Lower leg skin (tissue), 4 donors: Measurements from ENCODE around the gene AGAP3. TPM values are rescaled to one million over a fixed set of nuclear protein-coding genes. Genes with fewer than 3 reads are reported as not detected.

Experiments
- DNase-seq, 2 donors: peaks; one replicate each; pipeline ENCODE4 v3.0.0-alpha.2; 2019; ENCODE audit warnings: low spot score in 2 of 2
- H3K4me3 ChIP-seq: fragments of 200-600 bp; sonication (generic); 2 replicates; pipeline ENCODE4 v1.5.1; 2017; ENCODE audit warnings: mild to moderate bottlenecking, low read depth; ENCODE audit not compliant: poor library complexity, severe bottlenecking
- POLR2A ChIP-seq, 2 donors: fragments of 450-650 bp; IDR thresholded peaks; one replicate each; pipeline ENCODE4 v1.6.1; 2016 to 2017; ENCODE audit warnings: antibody characterized with exemption in 2 of 2, mild to moderate bottlenecking in 1 of 2, moderate library complexity in 1 of 2
- WGBS, 2 donors: methylation state at CpG; one replicate each; pipeline ENCODE4 v1.1.5; 2018; 5-methylcytosine and 5-hydroxymethylcytosine counted together
- intact Hi-C: fragments of 100-400 bp; cut with DNase I; formaldehyde crosslinking; loops from one replicate; pipeline ENCODE4 v1.15.0; 2023; ENCODE audit warnings: low total_unique reads
- total RNA-seq, 4 donors: library from RNA; depleted of rRNA; stranded (reverse); fragments of >200 nt; gene quantifications; one replicate each; pipeline ENCODE4 v1.1.0, GENCODE V29; 2016
- TF ChIP-seq, protein P1 (sequence below), 3 donors: fragments of 450-650 bp; IDR thresholded peaks; one replicate each; pipeline ENCODE4 v1.5.1; 2016; ENCODE audit warnings: antibody characterized with exemption in 3 of 3, mild to moderate bottlenecking in 3 of 3, moderate library complexity in 2 of 3

Gene AGAP3
- total RNA-seq, 4 donors from 2014 or later, result 81.2 to 132 (median 102) TPM

- intact Hi-C loops, result no loop called here
- TF ChIP-seq, protein P1, sequence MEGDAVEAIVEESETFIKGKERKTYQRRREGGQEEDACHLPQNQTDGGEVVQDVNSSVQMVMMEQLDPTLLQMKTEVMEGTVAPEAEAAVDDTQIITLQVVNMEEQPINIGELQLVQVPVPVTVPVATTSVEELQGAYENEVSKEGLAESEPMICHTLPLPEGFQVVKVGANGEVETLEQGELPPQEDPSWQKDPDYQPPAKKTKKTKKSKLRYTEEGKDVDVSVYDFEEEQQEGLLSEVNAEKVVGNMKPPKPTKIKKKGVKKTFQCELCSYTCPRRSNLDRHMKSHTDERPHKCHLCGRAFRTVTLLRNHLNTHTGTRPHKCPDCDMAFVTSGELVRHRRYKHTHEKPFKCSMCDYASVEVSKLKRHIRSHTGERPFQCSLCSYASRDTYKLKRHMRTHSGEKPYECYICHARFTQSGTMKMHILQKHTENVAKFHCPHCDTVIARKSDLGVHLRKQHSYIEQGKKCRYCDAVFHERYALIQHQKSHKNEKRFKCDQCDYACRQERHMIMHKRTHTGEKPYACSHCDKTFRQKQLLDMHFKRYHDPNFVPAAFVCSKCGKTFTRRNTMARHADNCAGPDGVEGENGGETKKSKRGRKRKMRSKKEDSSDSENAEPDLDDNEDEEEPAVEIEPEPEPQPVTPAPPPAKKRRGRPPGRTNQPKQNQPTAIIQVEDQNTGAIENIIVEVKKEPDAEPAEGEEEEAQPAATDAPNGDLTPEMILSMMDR (IDR thresholded peaks at IDR 0.05), result no peak
- DNase-seq, result peak in 1 of 2 donors; percentile 42
- WGBS, 2 donors, result 75 to 80% methylated on average over 16 of the region's 16 CpGs
- no peak overlapping the region for H3K4me3 ChIP-seq
Observed at GRCh38 chr7:151175047-151175792, 88.9 kb downstream of the AGAP3 start.

DNA sequence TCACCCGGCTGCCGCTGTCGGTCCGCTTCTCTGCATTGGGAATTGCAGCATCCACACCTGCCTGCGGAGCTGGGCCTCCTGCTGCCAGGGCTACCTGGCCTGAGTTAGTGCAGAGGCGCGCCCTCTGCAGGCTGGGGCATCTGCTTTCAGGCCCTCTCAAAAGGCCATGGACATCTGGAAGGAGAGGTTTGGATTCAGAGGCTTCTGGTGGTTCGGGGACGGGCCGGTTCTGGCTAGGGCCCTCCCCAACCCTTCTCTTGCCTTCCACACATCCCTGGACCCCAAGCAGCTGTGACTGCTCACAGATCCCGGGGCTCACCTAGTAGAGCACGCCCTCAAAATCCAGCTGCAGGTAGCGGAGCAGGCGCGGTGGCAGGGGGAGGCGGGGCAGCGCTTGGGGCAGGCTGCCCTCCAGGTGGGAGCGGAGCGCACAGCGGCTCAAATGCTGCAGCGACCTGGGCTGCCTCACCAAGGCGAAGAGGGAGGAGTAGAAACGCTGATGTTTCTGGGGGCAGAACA is 89.6 kb downstream of the AGAP3 start:
- TF ChIP-seq POLR2A (IDR thresholded peaks at IDR 0.05), result no peak
- TF ChIP-seq, protein P1 (IDR thresholded peaks at IDR 0.05), result no peak
- WGBS, 2 donors, result 64 to 80% methylated on average over 23 of the region's 23 CpGs
- no peak overlapping the region for H3K4me3 ChIP-seq
- intact Hi-C loops, result no loop called here
- peak in 1 of 2 donors; percentile 69 for DNase-seq

DNA sequence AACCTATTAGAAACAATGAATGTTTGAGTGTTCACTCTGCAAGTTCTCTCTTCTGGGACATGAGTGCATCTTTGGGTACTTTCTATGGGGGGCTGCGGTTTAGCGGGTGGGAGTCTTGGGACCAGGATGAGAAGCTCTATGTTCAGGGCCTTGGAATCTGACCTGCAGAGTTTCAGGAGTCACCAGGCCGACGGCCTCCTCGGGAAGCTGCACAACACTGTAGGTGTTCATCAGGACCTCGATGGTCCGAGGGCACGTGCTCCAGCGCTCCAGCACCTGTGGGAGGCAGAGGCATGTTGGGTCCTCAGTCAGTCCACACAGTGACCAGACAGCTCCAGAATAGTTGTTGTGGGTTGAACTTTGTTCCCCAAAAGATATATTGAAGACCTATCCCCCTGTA is 90.1 kb downstream of the AGAP3 start:
- TF ChIP-seq, protein P1 (IDR thresholded peaks at IDR 0.05), result no peak
- no peak for TF ChIP-seq POLR2A (IDR thresholded peaks at IDR 0.05)
- intact Hi-C loops, result no loop called here
- 92 to 98% methylated on average over 9 of the region's 9 CpGs for WGBS, 2 donors
- no peak overlapping the region for H3K4me3 ChIP-seq
- DNase-seq, result peak in 1 of 2 donors; percentile 71

- H3K4me3 ChIP-seq, result no peak overlapping the region
- TF ChIP-seq POLR2A (IDR thresholded peaks at IDR 0.05), result no peak
- TF ChIP-seq, protein P1 (IDR thresholded peaks at IDR 0.05), result no peak
- intact Hi-C loops, result no loop called here
- peak in 1 of 2 donors; percentile 52 for DNase-seq
- 93 to 94% methylated on average over 1 of the region's 1 CpG for WGBS, 2 donors
Observed at GRCh38 chr7:151177310-151177709, 91.0 kb downstream of the AGAP3 start.

DNA sequence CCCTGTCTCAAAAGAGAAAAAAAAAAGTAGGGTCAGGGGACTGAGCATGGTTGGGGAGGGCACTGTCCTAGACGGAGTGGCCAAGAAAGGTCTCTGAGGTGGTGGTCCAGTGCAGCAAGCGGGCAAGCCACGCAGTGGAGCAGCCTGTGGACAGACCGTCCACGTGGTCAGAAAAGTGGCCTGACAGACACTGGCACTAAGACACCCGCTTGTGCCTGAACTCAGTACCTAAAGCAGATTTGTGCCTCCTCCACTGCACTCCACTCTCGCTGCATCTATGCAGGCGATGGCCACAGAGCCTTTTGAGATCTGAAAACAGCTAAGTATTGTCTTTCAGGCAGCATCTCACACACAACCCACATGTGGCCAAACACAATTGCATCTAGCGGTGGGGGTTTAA is 92.0 kb downstream of the AGAP3 start:
- H3K4me3 ChIP-seq, result no peak overlapping the region
- intact Hi-C loops, result no loop called here
- DNase-seq, result peak in 1 of 2 donors; percentile 72
- no peak for TF ChIP-seq POLR2A (IDR thresholded peaks at IDR 0.05)
- TF ChIP-seq, protein P1 (IDR thresholded peaks at IDR 0.05), result no peak
- 93 to 94% methylated on average over 9 of the region's 9 CpGs for WGBS, 2 donors
